Ascending aorta (tissue), 2 donors: ENCODE measurements around the gene APLP2. TPM values are rescaled to one million over a fixed set of nuclear protein-coding genes. Genes with fewer than 3 reads are reported as not detected.
"Not testable (repeated sequence)": the region's sequence is repeated elsewhere in the genome, so short reads cannot be mapped to it uniquely, and the experiment has no call there.

ENCODE experiments used
- DNase-seq, 2 donors: peaks; one replicate each; pipeline ENCODE4 v3.0.0-alpha.2; 2019; ENCODE audit warnings: low spot score in 2 of 2
- H3K27ac ChIP-seq, 2 donors: fragments of 200-600 bp; sonication (generic); one replicate each; pipeline ENCODE4 v1.5.1; 2016 to 2017; ENCODE audit warnings: mild to moderate bottlenecking in 1 of 2
- H3K27me3 ChIP-seq: fragments of 200-600 bp; sonication (generic); one replicate; pipeline ENCODE4 v1.5.1; 2017
- H3K36me3 ChIP-seq, 2 donors: fragments of 200-600 bp; sonication (generic); one replicate each; pipeline ENCODE4 v1.5.1; 2016
- H3K4me1 ChIP-seq, 2 donors: fragments of 200-600 bp; sonication (generic); one replicate each; pipeline ENCODE4 v1.5.1; 2016 to 2017; ENCODE audit warnings: mild to moderate bottlenecking in 1 of 2
- H3K4me3 ChIP-seq, 2 donors: fragments of 200-600 bp; sonication (generic); one replicate each; pipeline ENCODE4 v1.5.1; 2016 to 2017; ENCODE audit warnings: mild to moderate bottlenecking in 1 of 2
- H3K9me3 ChIP-seq, 2 donors: fragments of 200-600 bp; sonication (generic); one replicate each; pipeline ENCODE4 v1.5.1; 2016
- intact Hi-C: fragments of 100-400 bp; cut with DNase I; formaldehyde crosslinking; loops from one replicate; pipeline ENCODE4 v1.15.1; 2023
- total RNA-seq: library from RNA; depleted of rRNA; stranded (reverse); fragments of >200 nt; gene quantifications from one replicate; pipeline ENCODE4 v1.1.0, GENCODE V29; 2016
- TF ChIP-seq, protein P1 (sequence below), 3 experiments: fragments of 200-600 bp in 2 of 3; fragments of 450-650 bp in 1 of 3; sonication (generic) in 2 of 3; IDR thresholded peaks; one replicate each; pipeline ENCODE4 v1.5.1; 2016 to 2019; ENCODE audit warnings: antibody characterized with exemption in 3 of 3, mild to moderate bottlenecking in 1 of 3, moderate library complexity in 1 of 3

Gene APLP2
- 216 TPM for total RNA-seq

DNA sequence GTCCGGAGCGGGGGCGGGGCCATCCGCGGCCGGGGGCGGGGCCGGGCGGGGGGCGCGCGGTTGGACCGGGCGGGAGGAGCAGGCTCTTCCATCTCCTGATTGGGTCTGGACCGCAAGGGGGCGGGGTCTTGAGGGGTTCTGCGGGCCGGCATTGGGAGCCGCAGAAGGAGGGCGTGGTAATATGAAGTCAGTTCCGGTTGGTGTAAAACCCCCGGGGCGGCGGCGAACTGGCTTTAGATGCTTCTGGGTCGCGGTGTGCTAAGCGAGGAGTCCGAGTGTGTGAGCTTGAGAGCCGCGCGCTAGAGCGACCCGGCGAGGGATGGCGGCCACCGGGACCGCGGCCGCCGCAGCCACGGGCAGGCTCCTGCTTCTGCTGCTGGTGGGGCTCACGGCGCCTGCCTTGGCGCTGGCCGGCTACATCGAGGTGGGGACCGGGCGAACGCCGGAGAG, at the start of gene APLP2:
TSS of gene APLP2 (plus strand) at position 236 of the 450 bp plus-strand sequence. CDS start at position 320, 84 bp downstream.
- TF ChIP-seq, protein P1, sequence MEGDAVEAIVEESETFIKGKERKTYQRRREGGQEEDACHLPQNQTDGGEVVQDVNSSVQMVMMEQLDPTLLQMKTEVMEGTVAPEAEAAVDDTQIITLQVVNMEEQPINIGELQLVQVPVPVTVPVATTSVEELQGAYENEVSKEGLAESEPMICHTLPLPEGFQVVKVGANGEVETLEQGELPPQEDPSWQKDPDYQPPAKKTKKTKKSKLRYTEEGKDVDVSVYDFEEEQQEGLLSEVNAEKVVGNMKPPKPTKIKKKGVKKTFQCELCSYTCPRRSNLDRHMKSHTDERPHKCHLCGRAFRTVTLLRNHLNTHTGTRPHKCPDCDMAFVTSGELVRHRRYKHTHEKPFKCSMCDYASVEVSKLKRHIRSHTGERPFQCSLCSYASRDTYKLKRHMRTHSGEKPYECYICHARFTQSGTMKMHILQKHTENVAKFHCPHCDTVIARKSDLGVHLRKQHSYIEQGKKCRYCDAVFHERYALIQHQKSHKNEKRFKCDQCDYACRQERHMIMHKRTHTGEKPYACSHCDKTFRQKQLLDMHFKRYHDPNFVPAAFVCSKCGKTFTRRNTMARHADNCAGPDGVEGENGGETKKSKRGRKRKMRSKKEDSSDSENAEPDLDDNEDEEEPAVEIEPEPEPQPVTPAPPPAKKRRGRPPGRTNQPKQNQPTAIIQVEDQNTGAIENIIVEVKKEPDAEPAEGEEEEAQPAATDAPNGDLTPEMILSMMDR (IDR thresholded peaks at IDR 0.05): peak in 1 of 3 experiments; percentile 3

DNA sequence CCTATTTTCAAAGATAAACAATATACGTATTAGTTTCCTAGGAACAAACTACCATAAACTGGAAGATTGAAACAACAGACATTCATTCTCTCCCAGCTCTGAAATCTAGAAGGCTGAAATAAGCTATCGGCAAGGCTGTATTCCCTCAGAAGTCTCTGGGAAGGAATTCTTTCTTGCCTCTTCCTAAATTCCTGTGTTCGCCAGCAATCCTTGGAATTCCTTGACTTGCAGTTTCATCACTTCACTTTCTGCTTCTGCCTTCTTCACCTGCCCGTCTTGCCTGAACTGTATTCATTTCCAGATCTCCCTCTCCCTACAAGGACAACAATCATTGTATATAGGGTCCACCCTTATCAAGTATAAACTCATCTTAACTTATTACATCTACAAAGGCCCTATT, 49.4 kb upstream of the APLP2 start:
- no peaks in the 10 kb centered on the region for H3K9me3 ChIP-seq

More for the DNA sequence above, at the start of gene APLP2:
- Histone ChIP-seq H3K36me3 (no peaks in the 10 kb centered on the region), H3K4me3 (peak within 1 kb of the TSS; percentile 87 to 96), H3K9me3 (no peaks in the 10 kb centered on the region), H3K27me3 (no peaks in the 10 kb centered on the region), H3K4me1 (peaks cover 11 to 12% of the 10 kb centered on the region in 2 donors), H3K27ac (peak within 1 kb of the TSS; percentile 92 to 98)
- intact Hi-C loops: loop anchor here (1.0 to 5.0 kb wide), 8 partner anchors 55 to 848 kb away; partner anchors contain the start of genes NFRKB, SNX19 and ZBTB44
- DNase-seq: peak; percentile 99 to 100

DNA sequence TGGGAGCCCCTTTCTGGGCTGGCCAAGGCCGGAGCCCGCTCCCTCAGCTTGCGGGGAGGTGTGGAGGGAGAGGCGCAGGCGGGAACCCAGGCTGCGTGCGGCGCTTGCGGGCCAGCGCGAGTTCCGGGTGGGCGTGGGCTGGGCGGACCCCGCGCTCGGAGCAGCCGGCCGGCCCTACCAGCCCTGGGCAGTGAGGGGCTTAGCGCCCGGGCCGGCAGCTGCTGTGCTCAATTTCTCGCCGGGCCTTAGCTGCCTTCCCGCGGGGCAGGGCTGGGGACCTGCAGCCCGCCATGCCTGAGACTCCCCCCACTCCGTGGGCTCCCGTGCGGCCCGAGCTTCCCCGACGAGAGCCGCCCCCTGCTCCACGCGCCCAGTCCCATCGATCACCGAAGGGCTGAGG, 48.1 kb upstream of the APLP2 start:
- intact Hi-C loops, H3K4me1 ChIP-seq, H3K27me3 ChIP-seq, H3K4me3 ChIP-seq, DNase-seq, H3K9me3 ChIP-seq, H3K36me3 ChIP-seq, H3K27ac ChIP-seq: not testable (repeated sequence)

More for the DNA sequence above, 49.4 kb upstream of the APLP2 start:
- Histone ChIP-seq H3K27me3 (no peaks in the 10 kb centered on the region), H3K27ac (no peak overlapping the region), H3K4me3 (no peak overlapping the region), H3K36me3 (no peaks in the 10 kb centered on the region), H3K4me1 (no peaks in the 10 kb centered on the region)
- intact Hi-C loops: no loop called here
- TF ChIP-seq, protein P1 (IDR thresholded peaks at IDR 0.05): no peak
- no peak for DNase-seq

DNA sequence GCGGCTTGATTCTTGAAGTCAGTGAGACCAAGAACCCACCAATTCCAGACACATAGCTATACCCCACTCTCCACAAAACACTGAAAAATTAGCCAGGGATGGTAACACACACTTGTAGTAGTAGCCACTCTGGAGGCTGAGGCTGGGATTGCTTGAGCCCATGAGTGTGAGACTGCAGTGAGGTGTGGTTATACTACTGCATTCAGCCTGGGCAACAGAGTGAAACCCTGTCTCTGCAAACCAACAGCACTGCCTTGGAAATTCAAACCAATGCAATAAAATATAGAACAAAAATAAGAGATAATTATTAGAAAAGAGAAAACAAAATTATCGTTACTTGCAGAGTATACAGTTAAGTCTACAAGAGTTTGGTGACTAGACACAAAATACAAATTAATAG, 46.9 kb upstream of the APLP2 start:
- TF ChIP-seq, protein P1 (IDR thresholded peaks at IDR 0.05): no peak

DNA sequence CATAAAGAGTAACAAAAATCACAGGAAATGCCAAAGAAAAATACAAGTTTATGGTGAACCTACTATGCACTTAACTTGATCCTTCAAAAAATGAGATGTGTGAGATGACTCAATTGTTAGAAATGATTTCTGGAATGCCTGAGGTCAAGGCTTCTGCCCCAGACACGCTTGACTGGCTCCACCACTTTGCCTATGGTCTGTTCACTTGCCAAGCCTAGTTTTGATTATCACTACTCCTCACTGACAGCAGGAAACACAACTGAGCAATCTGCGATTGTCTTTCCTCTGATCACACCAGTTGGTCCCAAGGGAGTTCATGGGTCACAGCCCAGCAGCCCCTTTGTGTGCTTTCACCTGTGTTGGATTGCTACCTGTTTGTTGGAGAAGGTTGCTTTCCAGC, 46.5 kb upstream of the APLP2 start:
- Histone ChIP-seq H3K4me1 (no peaks in the 10 kb centered on the region), H3K36me3 (no peaks in the 10 kb centered on the region), H3K27me3 (no peaks in the 10 kb centered on the region), H3K27ac (no peak overlapping the region), H3K4me3 (no peak overlapping the region), H3K9me3 (no peaks in the 10 kb centered on the region)
- TF ChIP-seq, protein P1 (IDR thresholded peaks at IDR 0.05): no peak
- intact Hi-C loops: no loop called here
- DNase-seq: no peak

More for the DNA sequence above, 46.9 kb upstream of the APLP2 start:
- no peaks in the 10 kb centered on the region for H3K27me3 ChIP-seq
- DNase-seq: no peak
- no peak overlapping the region for H3K27ac ChIP-seq
- no peaks in the 10 kb centered on the region for H3K36me3 ChIP-seq
- H3K9me3 ChIP-seq: no peaks in the 10 kb centered on the region
- intact Hi-C loops: no loop called here
- H3K4me1 ChIP-seq: no peaks in the 10 kb centered on the region
- H3K4me3 ChIP-seq: no peak overlapping the region

DNA sequence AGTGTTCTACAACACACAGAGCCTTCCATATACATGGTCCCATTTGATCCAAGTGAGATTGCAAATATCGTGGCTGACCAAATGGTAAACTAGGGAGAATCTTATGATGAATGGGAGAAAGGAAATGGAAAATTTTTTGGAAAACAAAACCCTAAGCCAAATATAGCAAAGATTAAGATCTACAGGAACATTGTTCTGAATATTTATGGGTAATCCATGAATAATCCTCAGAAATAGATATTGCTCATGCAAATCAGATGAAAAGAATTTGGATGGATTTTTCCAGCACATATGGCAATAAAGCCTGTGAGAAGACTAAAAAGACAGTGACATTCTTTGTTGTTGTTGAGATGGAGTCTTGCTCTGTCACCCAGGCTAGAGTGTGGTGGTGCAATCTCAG, 45.3 kb upstream of the APLP2 start:
- no peaks in the 10 kb centered on the region for H3K9me3 ChIP-seq
- H3K27ac ChIP-seq: no peak overlapping the region
- intact Hi-C loops: no loop called here
- DNase-seq: no peak
- H3K36me3 ChIP-seq: no peaks in the 10 kb centered on the region
- H3K27me3 ChIP-seq: no peaks in the 10 kb centered on the region
- no peak overlapping the region for H3K4me3 ChIP-seq
- TF ChIP-seq, protein P1 (IDR thresholded peaks at IDR 0.05): no peak
- H3K4me1 ChIP-seq: no peaks in the 10 kb centered on the region
